GM21825 (cell line): ENCODE measurements around the gene FAM174B.
"Not testable (repeated sequence)": the region's sequence is repeated elsewhere in the genome, so short reads cannot be mapped to it uniquely, and the experiment has no call there.

ENCODE experiments used
- ATAC-seq: cut with Tn5 transposase; IDR thresholded peaks from one replicate; pipeline ENCODE4 v1.9.1; 2021; ENCODE audit warnings: mild to moderate bottlenecking, moderate library complexity; ENCODE audit not compliant: unreplicated experiment

FAM174B gene

GRCh38 chr15:92619145-92620101, 36.2 kb downstream of the FAM174B start:
- ATAC-seq, result no peak

GRCh38 chr15:92617549-92618520, 37.7 kb downstream of the FAM174B start:
- ATAC-seq, result no peak

GRCh38 chr15:92616621-92617548, 38.7 kb downstream of the FAM174B start:
- no peak for ATAC-seq

GRCh38 chr15:92614791-92615785, 40.5 kb downstream of the FAM174B start:
- no peak for ATAC-seq

- no peak for ATAC-seq
Measured at GRCh38 chr15:92614301-92614700, 41.3 kb downstream of the FAM174B start.

GRCh38 chr15:92613841-92614240, 41.7 kb downstream of the FAM174B start:
- no peak for ATAC-seq

- ATAC-seq, result no peak
Measured at GRCh38 chr15:92612891-92613290, 42.7 kb downstream of the FAM174B start.

GRCh38 chr15:92611995-92612745, 43.4 kb downstream of the FAM174B start:
- no peak for ATAC-seq

GRCh38 chr15:92611150-92611549, 44.4 kb downstream of the FAM174B start:
- ATAC-seq, result no peak

- no peak for ATAC-seq
Measured at GRCh38 chr15:92610101-92610520, 45.5 kb downstream of the FAM174B start.

- ATAC-seq, result no peak
Measured at GRCh38 chr15:92608866-92609700, 46.5 kb downstream of the FAM174B start.

- ATAC-seq, result not testable (repeated sequence)
Measured at GRCh38 chr15:92606836-92607150, 48.8 kb downstream of the FAM174B start.

- ATAC-seq, result no peak
Measured at GRCh38 chr15:92606126-92606835, 49.3 kb downstream of the FAM174B start.

GRCh38 chr15:92605225-92605944, 50.2 kb downstream of the FAM174B start:
- no peak for ATAC-seq

- no peak for ATAC-seq
Measured at GRCh38 chr15:92603743-92604470, 51.7 kb downstream of the FAM174B start.

- no peak for ATAC-seq
Measured at GRCh38 chr15:92603278-92603677, 52.3 kb downstream of the FAM174B start.
